ENCODE measurements around the gene ZNF526.
"Not testable (repeated sequence)": the region's sequence is repeated elsewhere in the genome, so short reads cannot be mapped to it uniquely, and the experiment has no call there.

Gene ZNF526

GRCh38 chr19:42266105-42266504 is 46.0 kb downstream of the ZNF526 start:
- not testable (repeated sequence) for DNase-seq (ENCODE audit: low read depth in 2 of 2)

DNA sequence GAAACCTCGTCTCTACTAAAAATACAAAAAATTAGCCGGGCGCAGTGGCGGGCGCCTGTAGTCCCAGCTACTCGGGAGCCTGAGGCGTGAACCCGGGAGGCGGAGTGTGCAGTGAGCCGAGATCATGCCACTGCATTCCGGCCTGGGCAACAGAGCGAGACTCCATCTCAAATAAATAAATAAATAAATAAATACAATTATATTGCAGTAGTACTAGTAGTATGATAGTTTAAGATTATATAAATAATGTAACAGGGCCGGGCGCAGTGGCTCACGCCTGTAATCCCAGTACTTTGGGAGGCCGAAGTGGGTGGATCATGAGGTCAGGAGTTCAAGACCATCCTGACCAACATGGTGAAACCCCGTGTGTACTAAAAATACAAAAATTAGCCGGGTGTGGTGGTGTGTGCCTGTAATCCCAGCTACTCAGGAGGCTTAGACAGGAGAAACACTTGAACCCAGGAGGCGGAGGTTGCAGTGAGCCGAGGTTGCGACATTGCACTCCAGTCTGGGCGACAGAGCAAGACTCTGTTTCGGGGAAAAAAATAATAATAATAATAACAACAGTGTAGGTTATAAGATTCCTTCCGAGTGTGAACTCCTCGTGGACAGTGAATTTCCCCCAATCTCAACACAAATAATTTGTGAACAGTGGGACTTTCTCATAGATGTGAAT is 47.0 kb downstream of the ZNF526 start:
- not testable (repeated sequence) for DNase-seq (ENCODE audit: low read depth in 2 of 2)

- no peak for DNase-seq (ENCODE audit: low read depth in 2 of 2)
Measured at GRCh38 chr19:42267644-42268141, 47.6 kb downstream of the ZNF526 start.

GRCh38 chr19:42268142-42268703 is 48.1 kb downstream of the ZNF526 start:
- peak; percentile 93 to 98 for DNase-seq (ENCODE audit: low read depth in 2 of 2)

DNA sequence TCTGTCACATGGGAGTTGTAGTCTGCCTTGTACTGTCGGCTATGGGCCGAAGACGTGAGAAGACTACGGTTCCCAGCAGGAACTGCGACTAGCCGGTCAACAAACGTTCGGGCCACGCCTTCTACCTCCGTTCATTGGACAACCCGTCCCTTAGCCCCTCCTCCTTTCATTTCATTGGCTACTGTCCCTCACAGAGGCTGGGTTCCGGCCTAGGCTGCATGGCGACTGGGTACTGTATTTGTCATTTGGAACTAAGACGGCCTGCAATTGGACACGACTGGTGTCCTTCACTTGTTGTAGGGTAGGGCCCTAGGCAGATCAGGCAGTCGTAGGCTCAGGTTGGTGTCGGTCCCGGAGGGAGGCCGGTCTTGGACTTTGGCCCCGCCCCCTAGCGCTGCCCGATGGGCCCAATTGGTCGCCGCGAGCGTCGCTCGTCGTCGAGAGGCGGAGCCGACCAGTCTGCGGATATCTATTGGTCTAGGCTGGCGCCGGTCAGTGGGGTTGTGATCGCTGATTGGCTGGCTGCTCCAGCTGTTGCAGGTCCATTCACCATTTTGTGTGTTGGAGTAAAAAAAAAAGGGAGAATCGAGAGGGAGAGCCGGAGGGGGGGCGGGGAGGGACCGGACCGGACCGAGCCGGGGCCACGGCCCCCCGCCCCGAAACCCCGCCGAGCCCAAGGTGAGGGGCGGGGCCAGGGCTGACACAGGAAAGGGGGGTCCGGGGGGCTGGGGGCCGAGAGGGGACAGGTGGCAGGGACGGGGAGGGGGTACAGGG is 48.8 kb downstream of the ZNF526 start, which contains the start of gene CIC:
Gene CIC (plus strand): TSS at position 549 of the 774 bp plus-strand sequence. CDS start 2,532 bp downstream, outside the sequence.
- peak; percentile 98 to 99 for DNase-seq (ENCODE audit: low read depth in 2 of 2)

DNA sequence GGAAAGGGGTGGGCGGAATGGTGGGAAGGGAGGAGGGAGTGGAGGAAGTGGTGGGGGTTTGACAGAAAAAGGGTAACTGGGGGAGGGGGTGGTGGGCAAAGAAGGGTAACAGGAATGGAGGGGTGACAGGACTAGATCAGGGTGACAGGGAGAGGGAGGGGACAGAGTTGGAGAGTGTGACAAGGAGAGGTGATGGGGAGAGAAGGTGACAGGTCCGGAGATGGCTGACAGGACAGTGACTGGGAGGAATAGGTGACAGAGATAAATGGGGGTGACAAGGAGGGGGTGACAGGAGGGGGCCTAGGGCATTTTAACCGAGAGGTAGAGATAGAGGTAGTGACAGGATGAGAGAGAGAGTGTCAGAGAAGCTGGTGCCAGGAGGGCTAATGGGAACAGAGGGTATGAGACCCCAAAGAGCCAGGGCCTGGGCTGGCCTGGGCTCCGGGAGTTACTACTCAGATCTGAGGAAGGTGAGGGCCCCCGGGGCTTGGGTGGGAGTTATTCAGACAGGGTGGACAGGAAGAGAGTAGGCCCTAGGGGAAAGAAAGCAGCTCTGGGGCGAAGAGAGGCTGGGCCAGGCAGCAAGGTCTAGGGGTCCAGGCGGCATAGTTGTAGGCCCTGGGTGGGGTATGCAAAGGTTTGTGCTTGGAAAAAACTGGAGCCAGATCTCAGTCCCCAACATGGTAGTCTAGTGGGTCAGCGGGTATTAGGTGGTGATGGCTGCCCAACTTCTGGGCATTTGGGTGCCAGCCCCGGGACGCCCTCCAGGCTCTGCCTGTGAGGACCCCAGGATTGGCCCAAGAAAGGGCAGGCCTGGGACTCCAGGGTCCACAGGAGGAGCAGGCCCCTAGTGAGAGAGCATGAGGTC is 49.6 kb downstream of the ZNF526 start:
- no peak for DNase-seq (ENCODE audit: low read depth in 2 of 2)

- no peak for DNase-seq (ENCODE audit: low read depth in 2 of 2)
Measured at GRCh38 chr19:42270346-42271044, 50.4 kb downstream of the ZNF526 start.

DNA sequence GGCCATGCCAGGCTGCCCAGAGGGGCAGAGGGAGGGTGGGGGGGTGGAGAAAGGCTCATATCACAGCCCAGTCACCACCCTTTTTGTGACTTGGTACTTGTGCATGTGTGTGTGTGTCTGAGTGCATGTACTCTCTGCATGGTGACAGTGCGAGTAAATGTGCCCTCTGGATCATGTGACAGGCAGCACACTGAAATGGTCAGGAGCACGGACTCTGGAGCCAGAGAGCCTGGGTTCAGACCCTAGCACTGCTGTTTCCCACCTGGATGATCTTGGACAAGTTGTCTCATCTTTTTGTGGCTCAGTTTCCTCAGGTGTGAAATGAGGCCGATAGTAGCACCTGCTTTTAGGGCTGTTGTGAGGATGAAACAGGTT is 50.9 kb downstream of the ZNF526 start:
- DNase-seq (ENCODE audit: low read depth in 2 of 2): no peak

GRCh38 chr19:42271861-42272534 is 51.9 kb downstream of the ZNF526 start:
- no peak for DNase-seq (ENCODE audit: low read depth in 2 of 2)

- DNase-seq (ENCODE audit: low read depth in 2 of 2): no peak
Measured at GRCh38 chr19:42272535-42272897, 52.4 kb downstream of the ZNF526 start.

DNA sequence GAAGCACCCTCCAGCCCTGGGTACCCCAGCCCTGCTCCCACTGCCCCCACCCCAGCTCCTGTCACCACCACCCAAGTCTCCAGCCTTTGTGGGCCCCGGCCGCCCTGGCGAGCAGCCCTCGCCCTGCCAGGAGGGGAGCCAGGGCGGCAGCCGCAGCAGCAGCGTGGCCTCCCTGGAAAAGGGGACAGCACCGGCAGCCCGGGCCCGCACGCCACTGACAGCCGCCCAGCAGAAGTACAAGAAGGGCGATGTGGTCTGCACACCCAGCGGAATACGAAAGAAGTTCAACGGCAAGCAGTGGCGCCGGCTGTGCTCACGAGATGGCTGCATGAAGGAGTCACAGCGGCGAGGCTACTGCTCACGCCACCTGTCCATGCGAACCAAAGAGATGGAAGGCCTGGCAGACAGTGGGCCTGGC is 52.9 kb downstream of the ZNF526 start:
- no peak for DNase-seq (ENCODE audit: low read depth in 2 of 2)

DNA sequence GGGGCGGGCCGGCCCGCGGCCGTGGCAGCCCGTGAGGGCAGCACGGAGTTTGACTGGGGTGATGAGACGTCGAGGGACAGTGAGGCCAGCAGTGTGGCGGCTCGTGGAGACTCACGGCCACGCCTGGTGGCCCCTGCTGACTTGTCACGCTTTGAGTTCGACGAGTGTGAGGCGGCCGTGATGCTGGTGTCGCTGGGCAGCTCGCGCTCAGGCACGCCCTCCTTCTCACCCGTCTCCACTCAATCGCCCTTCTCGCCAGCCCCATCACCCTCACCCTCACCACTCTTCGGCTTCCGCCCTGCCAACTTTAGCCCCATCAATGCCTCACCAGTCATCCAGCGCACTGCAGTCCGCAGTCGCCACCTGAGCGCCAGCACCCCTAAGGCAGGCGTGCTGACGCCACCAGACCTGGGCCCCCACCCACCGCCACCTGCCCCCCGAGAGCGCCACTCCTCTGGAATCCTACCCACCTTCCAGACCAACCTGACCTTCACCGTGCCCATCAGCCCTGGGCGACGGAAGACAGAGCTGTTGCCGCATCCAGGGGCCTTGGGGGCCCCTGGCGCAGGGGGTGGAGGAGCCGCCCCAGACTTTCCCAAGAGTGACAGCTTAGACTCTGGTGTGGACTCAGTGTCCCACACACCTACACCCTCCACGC is 53.4 kb downstream of the ZNF526 start:
- no peak for DNase-seq (ENCODE audit: low read depth in 2 of 2)

GRCh38 chr19:42274065-42274682 is 54.1 kb downstream of the ZNF526 start:
- DNase-seq (ENCODE audit: low read depth in 2 of 2): no peak

GRCh38 chr19:42275103-42275502 is 55.0 kb downstream of the ZNF526 start:
- DNase-seq (ENCODE audit: low read depth in 2 of 2): no peak

DNA sequence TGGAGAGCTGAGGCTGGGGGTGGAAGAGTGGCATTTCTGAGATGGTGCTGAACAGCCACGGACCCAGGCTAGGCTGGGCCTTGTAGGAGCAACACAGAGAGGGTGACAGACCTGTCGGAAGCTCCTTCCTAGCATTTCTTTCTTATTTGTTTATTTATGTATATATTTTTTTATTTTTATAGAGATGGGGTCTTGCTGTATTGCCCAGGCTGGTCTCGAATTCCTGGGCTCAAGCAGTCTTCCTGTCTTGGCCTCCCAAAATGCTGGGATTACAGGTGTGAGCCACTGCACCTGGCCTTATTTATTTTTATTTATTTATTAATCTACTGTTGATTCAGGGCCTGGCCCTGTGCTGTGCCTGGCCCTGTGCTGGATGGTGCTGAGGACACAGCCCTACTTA is 55.4 kb downstream of the ZNF526 start:
- DNase-seq (ENCODE audit: low read depth in 2 of 2): no peak

- DNase-seq (ENCODE audit: low read depth in 2 of 2): no peak
Measured at GRCh38 chr19:42276284-42276683, 56.2 kb downstream of the ZNF526 start.

GRCh38 chr19:42276821-42277220 is 56.7 kb downstream of the ZNF526 start:
- no peak for DNase-seq (ENCODE audit: low read depth in 2 of 2)
